Endothelial cell of umbilical vein (primary cell): ENCODE measurements around the gene ADGRD1.

Source experiments
- CTCF ChIP-seq, 2 donors: IDR thresholded peaks; 1 replicate in 1 of 2; 2 replicates in 1 of 2; pipeline ENCODE4 v1.5.1; 2011; ENCODE audit warnings: low read length in 2 of 2, mild to moderate bottlenecking in 2 of 2, moderate library complexity in 2 of 2, control low read depth in 1 of 2, inconsistent platforms in 1 of 2, low read depth in 1 of 2; ENCODE audit not compliant: insufficient read depth in 1 of 2; ENCODE audit errors: extremely low read depth in 1 of 2
- FOS ChIP-seq: IDR thresholded peaks from 2 replicates; pipeline ENCODE4 v1.6.1; 2011; ENCODE audit warnings: mild to moderate bottlenecking, low read length, moderate library complexity, borderline replicate concordance; ENCODE audit not compliant: insufficient read depth
- GATA2 ChIP-seq: IDR thresholded peaks from 2 replicates; pipeline ENCODE4 v1.7.0; 2011; ENCODE audit warnings: low read depth, mild to moderate bottlenecking, moderate library complexity, mixed read lengths, low read length; ENCODE audit not compliant: insufficient read length, insufficient read depth
- MYC ChIP-seq: IDR thresholded peaks from one replicate; pipeline ENCODE4 v1.6.1; 2011; ENCODE audit warnings: mild to moderate bottlenecking, low read depth, low read length
- POLR2A ChIP-seq: IDR thresholded peaks from 2 replicates; pipeline ENCODE4 v1.6.1; 2012; ENCODE audit warnings: low read depth, mild to moderate bottlenecking, control low read depth, low read length
- POLR2AphosphoS5 ChIP-seq: IDR thresholded peaks from 2 replicates; pipeline ENCODE4 v1.6.1; 2012; ENCODE audit warnings: low read depth, mild to moderate bottlenecking, control low read depth, low read length, moderate library complexity; ENCODE audit not compliant: insufficient read depth
- TF ChIP-seq, protein P1 (sequence below): IDR thresholded peaks from 2 replicates; pipeline ENCODE4 v1.6.1; 2011; ENCODE audit not compliant: insufficient read depth, insufficient read length

- no peak for TF ChIP-seq MYC
- no peak for TF ChIP-seq CTCF (IDR thresholded peaks at IDR 0.05; ENCODE audit: extremely low read depth in 1 of 2, insufficient read depth in 1 of 2, low read depth in 1 of 2, low read length in 2 of 2)
- TF ChIP-seq POLR2A, result no peak
- TF ChIP-seq GATA2, result no peak
- no peak for TF ChIP-seq FOS
- no peak for TF ChIP-seq POLR2AphosphoS5
- TF ChIP-seq, protein P1, sequence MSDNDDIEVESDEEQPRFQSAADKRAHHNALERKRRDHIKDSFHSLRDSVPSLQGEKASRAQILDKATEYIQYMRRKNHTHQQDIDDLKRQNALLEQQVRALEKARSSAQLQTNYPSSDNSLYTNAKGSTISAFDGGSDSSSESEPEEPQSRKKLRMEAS, result no peak
Observed at GRCh38 chr12:130960787-130961186, 7.1 kb downstream of the ADGRD1 start.
